ENCODE measurements around the gene TSPAN12. TPM values are rescaled to one million over a fixed set of nuclear protein-coding genes. Genes with fewer than 3 reads are reported as not detected.
A peak's percentile ranks its signal among the peaks of the same experiment; 100 is the strongest.
"Not testable (repeated sequence)": the region's sequence is repeated elsewhere in the genome, so short reads cannot be mapped to it uniquely, and the experiment has no call there.

TSPAN12 gene
- total RNA-seq, 4 donors from 2014 or later = 1.3 to 4.6 (median 3.3) TPM

DNA sequence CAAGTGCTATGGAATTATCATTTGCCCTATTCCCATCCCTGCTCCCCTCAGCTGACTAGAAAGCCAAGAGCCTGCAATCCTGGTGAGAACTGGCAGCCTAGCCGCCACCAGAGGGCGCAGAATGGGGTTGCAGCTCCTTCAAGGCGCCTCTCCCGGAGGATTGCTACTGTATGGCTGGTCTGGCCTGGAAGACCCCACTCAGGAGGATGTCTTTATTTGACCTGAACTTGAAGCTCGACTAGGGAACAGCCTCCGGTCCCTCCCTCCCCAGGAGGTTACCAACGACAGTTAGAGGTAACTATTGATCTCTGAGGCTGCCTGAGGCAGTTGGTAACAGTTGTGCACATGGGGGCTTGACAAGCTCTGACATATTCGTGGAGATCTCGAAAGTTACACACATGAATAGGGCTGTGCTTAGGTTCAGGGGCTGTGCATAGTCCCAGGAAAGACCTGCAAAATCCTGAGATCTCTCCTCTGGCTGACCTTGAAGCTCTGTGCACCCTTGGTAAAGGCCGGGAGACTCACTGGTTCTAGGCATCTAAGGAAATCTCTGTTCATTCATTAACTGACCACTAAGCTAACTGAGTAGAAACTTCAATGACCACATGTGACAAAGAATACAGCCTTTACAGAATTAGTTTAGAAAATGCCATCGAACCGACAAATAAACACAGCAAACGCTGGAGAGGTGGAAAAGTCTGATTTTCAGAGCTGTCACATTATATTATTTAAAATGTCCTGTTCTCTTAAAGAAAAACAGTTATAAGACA, 65.7 kb downstream of the TSPAN12 start:
- WGBS, 2 donors = 49 to 62% methylated on average over 12 to 13 of the region's 13 CpGs
- intact Hi-C loops (cut with DNase I; ENCODE audit: low total_unique reads) = no loop called here
- TF ChIP-seq, protein P1, sequence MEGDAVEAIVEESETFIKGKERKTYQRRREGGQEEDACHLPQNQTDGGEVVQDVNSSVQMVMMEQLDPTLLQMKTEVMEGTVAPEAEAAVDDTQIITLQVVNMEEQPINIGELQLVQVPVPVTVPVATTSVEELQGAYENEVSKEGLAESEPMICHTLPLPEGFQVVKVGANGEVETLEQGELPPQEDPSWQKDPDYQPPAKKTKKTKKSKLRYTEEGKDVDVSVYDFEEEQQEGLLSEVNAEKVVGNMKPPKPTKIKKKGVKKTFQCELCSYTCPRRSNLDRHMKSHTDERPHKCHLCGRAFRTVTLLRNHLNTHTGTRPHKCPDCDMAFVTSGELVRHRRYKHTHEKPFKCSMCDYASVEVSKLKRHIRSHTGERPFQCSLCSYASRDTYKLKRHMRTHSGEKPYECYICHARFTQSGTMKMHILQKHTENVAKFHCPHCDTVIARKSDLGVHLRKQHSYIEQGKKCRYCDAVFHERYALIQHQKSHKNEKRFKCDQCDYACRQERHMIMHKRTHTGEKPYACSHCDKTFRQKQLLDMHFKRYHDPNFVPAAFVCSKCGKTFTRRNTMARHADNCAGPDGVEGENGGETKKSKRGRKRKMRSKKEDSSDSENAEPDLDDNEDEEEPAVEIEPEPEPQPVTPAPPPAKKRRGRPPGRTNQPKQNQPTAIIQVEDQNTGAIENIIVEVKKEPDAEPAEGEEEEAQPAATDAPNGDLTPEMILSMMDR (IDR thresholded peaks at IDR 0.05) = no peak
- no peak for TF ChIP-seq POLR2A (IDR thresholded peaks at IDR 0.05)
- no peak overlapping the region for H3K4me3 ChIP-seq (ENCODE audit: low read depth, poor library complexity, severe bottlenecking)
- DNase-seq (ENCODE audit: low spot score in 2 of 2) = peak; percentile 38 to 92

DNA sequence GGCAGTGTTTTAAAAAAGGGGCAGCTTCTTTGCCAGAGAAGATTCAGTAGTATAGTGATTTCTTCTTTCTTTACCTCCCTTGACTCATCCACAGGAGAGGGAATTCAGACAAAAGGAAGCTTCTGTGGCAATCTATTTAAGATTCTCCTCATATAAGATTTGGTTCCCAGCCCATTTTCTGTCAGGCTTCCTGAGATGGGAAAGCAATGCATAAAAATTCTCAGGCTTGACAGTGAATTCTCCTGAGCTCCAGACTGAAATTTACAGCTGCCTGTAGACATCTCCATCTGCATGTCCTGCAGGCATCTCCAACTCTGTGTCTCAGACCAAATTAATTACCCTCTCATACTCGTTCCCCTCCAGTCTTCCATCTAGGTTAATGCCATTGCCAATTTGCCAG, 72.8 kb downstream of the TSPAN12 start:
- intact Hi-C loops (cut with DNase I; ENCODE audit: low total_unique reads) = no loop called here
- no peak overlapping the region for H3K4me3 ChIP-seq (ENCODE audit: low read depth, poor library complexity, severe bottlenecking)
- no peak for TF ChIP-seq POLR2A (IDR thresholded peaks at IDR 0.05)
- 14 to 17% methylated on average over 1 of the region's 1 CpG for WGBS, 2 donors
- no peak for DNase-seq (ENCODE audit: low spot score in 2 of 2)

DNA sequence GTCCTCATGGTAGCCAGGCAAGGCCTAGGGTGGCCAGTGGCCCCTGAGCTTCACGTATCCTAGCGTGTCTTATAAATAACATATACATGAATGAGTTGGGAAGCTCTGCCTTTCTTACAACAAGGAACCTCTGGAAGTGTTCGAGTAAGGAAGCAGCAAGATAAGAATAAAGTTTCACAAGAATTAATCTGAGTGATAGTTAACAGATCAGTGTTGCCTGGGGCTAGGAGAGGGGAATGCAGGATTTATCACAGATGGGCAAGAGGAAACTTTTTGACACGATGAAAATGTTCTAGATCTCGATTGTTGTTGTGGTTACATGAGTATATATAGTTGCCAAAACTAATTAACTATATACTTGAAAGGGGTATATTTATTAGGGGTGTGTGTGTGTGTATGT, 74.2 kb downstream of the TSPAN12 start:
- TF ChIP-seq, protein P1 (IDR thresholded peaks at IDR 0.05) = no peak
- TF ChIP-seq POLR2A (IDR thresholded peaks at IDR 0.05) = no peak
- WGBS, 2 donors = 49 to 54% methylated on average over 5 of the region's 5 CpGs
- intact Hi-C loops (cut with DNase I; ENCODE audit: low total_unique reads) = no loop called here
- DNase-seq (ENCODE audit: low spot score in 2 of 2) = no peak
- H3K4me3 ChIP-seq (ENCODE audit: low read depth, poor library complexity, severe bottlenecking) = no peak overlapping the region

DNA sequence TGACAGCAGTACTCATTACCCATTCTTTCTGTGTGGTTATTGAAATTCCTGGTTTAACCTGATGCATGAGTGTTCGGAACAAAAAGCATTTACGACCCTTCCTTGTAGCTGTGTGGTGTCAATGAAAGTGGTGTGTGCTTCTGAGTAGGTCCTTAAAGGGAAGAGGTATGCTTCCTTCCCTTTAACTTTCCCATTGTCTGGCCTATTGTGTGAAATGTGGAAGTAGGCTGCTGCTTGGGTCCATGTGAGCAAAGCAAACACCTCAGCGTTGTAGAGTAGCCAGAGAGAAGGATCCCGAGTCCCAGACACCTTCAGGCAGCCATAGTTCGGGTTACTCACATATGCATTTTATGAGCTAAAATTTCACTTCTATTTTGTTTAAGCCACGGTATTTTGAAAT, 74.7 kb downstream of the TSPAN12 start:
- intact Hi-C loops (cut with DNase I; ENCODE audit: low total_unique reads) = no loop called here
- no peak overlapping the region for H3K4me3 ChIP-seq (ENCODE audit: low read depth, poor library complexity, severe bottlenecking)
- no peak for DNase-seq (ENCODE audit: low spot score in 2 of 2)
- WGBS, 2 donors = 85 to 87% methylated on average over 6 of the region's 6 CpGs
- TF ChIP-seq, protein P1 (IDR thresholded peaks at IDR 0.05) = no peak
- no peak for TF ChIP-seq POLR2A (IDR thresholded peaks at IDR 0.05)

DNA sequence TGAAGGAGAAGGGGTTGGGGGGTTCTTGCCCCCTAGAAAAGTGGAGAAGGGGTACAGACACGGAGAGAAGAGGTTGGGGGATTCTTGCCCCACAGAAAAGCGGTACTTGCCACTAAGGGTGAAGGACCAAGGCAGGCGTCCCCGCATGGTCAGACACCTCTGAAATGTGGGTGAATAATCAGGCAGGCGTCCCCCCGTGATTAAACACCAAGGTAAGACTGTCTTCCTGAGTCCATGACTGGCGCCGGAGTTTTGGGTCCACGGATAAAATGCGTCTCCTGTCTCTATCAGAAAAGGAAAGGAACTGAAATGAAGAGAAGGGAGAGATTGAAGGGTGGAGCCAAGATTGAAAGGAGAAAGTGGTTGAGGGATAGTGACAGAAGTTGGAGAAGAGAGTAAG, 76.0 kb downstream of the TSPAN12 start:
- 96 to 97% methylated on average over 10 of the region's 10 CpGs for WGBS, 2 donors
- H3K4me3 ChIP-seq (ENCODE audit: low read depth, poor library complexity, severe bottlenecking); intact Hi-C loops (cut with DNase I; ENCODE audit: low total_unique reads); DNase-seq (ENCODE audit: low spot score in 2 of 2): not testable (repeated sequence)

DNA sequence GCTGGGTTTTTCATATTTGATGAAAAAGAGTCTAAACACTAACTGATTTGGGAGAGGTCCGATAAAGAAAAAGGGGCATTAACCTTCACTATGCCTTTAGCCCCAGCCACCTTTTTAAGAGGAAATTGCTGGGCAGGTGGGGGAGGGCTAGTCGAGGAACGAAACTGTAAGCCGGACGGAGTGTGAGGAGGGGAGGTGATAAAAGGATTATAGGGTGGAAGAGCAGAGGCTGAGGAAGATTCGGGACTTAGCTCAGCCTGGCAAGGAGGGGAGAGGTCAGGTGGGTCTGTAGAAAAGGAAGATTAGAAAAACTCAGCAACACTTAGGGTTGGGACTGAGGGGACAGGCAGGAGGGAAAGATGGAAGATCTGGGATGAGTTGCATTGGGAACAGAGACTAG, 77.0 kb downstream of the TSPAN12 start:
- no peak for DNase-seq (ENCODE audit: low spot score in 2 of 2)
- 85 to 89% methylated on average over 6 of the region's 6 CpGs for WGBS, 2 donors
- no peak for TF ChIP-seq POLR2A (IDR thresholded peaks at IDR 0.05)
- TF ChIP-seq, protein P1 (IDR thresholded peaks at IDR 0.05) = no peak
- no peak overlapping the region for H3K4me3 ChIP-seq (ENCODE audit: low read depth, poor library complexity, severe bottlenecking)
- intact Hi-C loops (cut with DNase I; ENCODE audit: low total_unique reads) = no loop called here

DNA sequence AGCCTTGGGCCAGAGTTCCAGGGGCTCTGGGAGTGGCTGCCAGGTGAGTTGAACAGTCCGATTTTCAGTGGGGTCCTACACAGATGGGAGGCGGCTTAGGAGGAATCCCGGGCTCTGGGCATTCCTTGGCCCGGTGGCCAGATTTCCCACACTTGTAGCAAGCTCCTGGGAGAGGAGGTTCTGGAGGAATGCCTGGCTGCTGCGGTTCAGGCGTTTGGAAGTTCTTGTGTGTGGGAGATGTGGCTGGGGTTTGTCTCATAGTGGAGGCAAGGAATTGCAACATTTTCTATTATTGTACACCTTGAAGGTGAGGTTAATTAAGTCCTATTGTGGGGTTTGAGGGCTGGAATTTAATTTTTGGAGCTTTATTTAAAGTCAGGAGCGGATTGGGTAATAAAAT, 77.5 kb downstream of the TSPAN12 start:
- intact Hi-C loops (cut with DNase I; ENCODE audit: low total_unique reads); H3K4me3 ChIP-seq (ENCODE audit: low read depth, poor library complexity, severe bottlenecking); DNase-seq (ENCODE audit: low spot score in 2 of 2): not testable (repeated sequence)
- 83 to 84% methylated on average over 7 of the region's 7 CpGs for WGBS, 2 donors

DNA sequence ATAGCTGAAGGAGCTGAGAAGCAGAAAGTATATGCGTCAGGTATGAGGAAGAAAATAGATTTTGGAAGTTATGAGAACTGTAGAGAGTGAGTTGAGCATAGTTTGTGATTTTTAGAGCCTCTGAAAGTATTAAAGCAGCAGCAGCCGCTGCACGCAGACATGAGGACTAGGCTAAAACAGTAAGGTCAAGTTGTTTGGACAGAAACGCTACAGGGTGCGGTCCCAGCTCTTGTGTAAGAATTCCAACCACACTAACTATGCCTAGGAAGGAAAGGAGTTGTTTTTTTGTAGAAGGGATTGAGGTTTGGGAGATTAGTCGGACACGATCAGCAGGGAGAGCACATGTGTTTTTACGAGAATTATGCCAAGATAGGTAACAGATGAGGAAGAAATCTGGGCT, 78.9 kb downstream of the TSPAN12 start:
- intact Hi-C loops (cut with DNase I; ENCODE audit: low total_unique reads) = not testable (repeated sequence)

More for the DNA sequence above, 78.9 kb downstream of the TSPAN12 start:
- DNase-seq (ENCODE audit: low spot score in 2 of 2); H3K4me3 ChIP-seq (ENCODE audit: low read depth, poor library complexity, severe bottlenecking): not testable (repeated sequence)
- 69 to 81% methylated on average over 8 of the region's 8 CpGs for WGBS, 2 donors
